ENCODE measurements around the gene KCTD16.

GRCh38 chr5:144265643-144266247, 95.1 kb downstream of the KCTD16 start:
- TF ChIP-seq CTCF (IDR thresholded peaks at IDR 0.05) (no peak), POLR2A (IDR thresholded peaks at IDR 0.05) (no peak)
